IPS-18c (cell line): ENCODE data around the gene OR2T10.
"Not testable (repeated sequence)": the region's sequence is repeated elsewhere in the genome, so short reads cannot be mapped to it uniquely, and the experiment has no call there.

ENCODE experiments used
- H3K4me3 ChIP-seq: 2 replicates; pipeline ENCODE4 v1.7.0; 2013; ENCODE audit warnings: low read depth, mild to moderate bottlenecking, low read length, moderate library complexity; ENCODE audit not compliant: insufficient read depth
- H3K9me3 ChIP-seq: one replicate; pipeline ENCODE4 v1.6.1; 2013; ENCODE audit warnings: mild to moderate bottlenecking, low read length, moderate library complexity; ENCODE audit not compliant: control insufficient read depth, insufficient read depth

The OR2T10 gene

DNA sequence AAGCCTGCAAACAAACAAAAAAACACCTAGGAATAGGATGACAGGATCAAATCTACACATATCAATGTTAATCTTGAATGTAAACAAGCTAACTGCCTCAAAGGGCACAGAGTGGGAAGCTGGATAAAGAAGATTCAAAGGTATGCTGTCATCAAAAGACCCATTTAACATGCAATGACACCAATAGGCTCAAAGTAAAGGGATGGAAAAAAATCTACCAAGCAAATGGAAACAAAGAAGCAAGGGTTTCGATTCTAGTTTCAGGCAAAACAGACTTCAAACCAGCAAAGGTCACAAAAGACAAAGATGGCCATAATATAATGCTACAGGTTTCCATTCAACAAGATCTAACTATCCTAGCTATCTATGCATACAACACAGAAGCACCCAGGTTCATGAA is 16.2 kb upstream of the OR2T10 start:
- Histone ChIP-seq H3K9me3 (no peaks in the 10 kb centered on the region), H3K4me3 (no peak overlapping the region)

DNA sequence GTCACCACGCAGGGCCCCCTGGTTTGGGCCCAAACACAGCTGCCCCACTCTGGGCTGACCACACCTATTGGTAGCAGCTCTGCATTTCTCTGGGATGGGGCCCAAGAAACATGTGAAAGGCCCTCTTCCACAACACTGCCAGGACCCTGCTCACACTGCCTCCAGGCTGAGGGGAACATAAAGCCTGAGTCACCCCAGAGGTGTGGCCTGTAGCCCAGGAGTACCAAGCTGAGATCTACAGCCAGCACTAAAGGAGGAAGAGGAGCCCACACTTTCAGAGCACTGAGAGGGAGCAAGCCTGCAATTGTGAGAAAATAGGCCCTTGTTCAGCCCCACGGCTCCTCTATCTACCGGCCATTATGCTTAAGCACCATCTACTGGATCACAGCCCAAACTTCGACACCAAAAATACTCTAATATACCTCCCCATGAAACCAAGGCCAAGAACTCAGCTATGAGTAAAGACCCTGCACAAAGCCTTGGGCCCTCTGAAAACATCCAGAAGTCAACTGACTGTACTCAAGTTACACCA is 14.4 kb upstream of the OR2T10 start:
- H3K4me3 ChIP-seq: no peak overlapping the region
- no peaks in the 10 kb centered on the region for H3K9me3 ChIP-seq

DNA sequence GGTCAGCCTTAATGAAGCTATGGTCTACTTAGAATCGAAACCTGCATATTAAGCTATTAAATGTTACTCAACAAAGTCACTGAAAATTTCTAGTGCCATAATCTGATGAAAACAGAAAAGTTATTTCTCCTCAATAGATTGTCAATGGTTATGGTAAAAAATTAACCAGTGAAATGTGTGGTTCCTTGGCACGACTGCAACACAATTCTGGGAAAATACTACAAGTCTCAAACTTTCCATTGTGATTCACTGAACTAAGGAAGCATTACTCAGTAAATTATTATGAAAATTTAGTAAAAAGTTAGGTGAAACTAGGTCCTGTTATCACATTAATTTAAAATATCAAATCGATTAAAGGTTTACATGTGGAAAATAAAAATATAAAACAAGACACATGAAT is 12.8 kb upstream of the OR2T10 start:
- H3K4me3 ChIP-seq: no peak overlapping the region
- no peaks in the 10 kb centered on the region for H3K9me3 ChIP-seq

DNA sequence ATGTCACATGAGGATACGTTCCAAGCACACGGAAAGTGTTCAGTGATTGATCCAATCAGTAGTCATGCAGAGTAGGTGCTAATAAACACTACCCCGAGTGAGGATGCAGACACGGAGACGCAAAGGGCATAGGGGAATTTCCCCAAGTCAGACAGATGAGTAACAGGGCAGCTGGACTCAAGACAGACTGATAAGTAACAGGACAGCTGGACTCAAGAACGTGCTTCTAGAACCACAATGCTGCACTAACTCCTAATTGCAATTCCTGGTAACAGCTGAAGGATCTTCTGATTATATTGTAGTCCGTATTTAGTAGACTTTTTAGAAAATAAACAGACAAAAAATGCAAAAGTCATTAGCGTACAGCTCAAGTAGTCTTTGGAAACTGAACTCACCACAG is 1.9 kb upstream of the OR2T10 start:
- Histone ChIP-seq H3K4me3 (no peak overlapping the region), H3K9me3 (no peaks in the 10 kb centered on the region)

DNA sequence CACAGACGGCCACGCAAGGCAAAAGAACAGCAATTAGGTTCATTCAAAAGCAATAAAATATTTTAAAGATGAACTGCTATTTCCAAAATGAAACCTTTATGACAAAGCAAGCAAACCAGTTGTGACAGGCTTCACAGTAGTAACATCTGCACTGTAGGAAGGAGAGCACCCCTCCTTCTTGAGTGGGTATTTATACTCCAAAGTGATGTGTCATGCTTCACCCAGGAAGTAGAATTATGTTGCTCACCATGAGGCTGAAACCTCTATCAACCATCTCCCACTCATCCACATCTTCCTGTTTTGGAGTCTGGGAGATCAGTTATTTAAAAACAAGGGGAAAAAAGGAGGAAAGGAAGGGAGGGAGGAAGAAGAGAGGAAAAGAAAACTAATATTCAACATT is 885 bp downstream of the OR2T10 start:
- no peaks in the 10 kb centered on the region for H3K9me3 ChIP-seq
- H3K4me3 ChIP-seq: no peak overlapping the region

DNA sequence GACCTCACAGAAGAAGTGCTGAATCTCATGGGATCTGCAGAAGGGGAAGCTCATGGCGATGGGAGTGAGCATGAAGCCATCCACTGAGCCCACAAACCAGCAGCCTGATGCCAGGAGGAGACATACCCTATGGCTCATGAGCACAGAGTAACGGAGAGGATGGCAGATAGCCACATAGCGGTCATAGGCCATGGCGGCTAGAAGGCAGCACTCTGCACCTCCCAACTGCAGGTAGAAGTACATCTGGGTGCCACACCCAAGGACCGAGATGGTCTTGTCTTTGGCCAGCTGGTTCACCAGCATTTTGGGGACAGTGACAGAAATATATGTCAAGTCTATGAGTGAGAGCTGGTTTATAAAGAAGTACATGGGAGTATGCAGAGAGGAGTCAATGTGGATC is 4.3 kb downstream of the OR2T10 start:
- H3K9me3 ChIP-seq: no peaks in the 10 kb centered on the region
- no peak overlapping the region for H3K4me3 ChIP-seq

DNA sequence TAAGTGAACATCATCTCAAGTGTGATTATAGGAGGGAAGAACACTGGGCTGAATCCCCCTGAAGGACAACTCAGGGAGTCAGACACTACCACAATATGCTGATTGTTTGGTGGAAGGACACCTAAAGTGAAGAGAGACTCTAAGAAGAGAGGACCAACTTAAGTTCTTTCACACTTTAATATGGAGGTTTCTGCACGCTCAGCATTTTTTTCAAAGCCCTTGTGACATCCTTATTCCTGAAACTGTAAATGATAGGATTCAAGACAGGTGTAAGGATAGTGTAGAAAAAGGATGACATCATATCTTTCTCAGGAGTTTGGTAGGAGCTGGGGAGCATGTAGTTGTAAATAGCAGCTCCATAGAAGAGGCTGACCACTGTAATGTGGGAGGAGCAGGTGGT is 4.8 kb downstream of the OR2T10 start:
- H3K4me3 ChIP-seq: no peak overlapping the region
- H3K9me3 ChIP-seq: no peaks in the 10 kb centered on the region

DNA sequence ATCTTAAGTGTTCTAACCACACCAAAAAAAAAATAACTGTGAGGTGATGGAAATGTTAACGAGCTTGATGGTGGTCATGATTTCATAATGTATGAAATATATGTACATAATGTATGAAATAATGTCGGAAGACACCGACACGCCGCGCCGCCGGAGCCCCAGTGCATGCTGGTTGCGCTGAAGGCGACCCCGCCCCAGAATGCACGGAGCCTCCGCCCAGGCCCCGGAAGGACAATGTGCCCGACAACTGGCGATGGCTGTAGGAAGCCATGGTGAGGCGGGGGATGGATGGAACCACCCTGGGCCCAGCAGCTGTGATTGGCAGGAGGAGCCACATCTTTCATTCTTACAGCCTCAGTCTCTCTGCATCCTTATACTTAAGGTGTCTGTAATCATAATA is 7.4 kb downstream of the OR2T10 start:
- H3K9me3 ChIP-seq: no peaks in the 10 kb centered on the region

DNA sequence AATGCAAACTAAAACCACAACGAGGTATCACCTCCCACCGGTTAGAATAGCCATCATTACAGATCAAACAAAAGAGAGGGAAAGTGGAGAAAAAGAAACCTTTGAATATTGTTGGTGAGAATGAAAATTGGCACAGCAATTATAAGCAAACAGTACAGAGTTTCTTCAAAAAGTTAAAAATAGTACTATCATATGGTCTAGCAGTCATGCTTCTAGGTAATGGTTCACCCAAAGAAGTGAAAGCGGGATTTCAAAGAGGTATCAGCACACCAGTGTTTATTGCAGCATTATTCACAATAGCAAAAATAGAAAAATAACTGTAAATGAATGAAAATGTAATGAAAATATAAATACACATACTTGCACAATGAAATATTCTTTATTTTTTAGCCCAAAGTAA is 8.2 kb downstream of the OR2T10 start:
- no peaks in the 10 kb centered on the region for H3K9me3 ChIP-seq
- H3K4me3 ChIP-seq: no peak overlapping the region

More for the DNA sequence above, 7.4 kb downstream of the OR2T10 start:
- H3K4me3 ChIP-seq: no peak overlapping the region

DNA sequence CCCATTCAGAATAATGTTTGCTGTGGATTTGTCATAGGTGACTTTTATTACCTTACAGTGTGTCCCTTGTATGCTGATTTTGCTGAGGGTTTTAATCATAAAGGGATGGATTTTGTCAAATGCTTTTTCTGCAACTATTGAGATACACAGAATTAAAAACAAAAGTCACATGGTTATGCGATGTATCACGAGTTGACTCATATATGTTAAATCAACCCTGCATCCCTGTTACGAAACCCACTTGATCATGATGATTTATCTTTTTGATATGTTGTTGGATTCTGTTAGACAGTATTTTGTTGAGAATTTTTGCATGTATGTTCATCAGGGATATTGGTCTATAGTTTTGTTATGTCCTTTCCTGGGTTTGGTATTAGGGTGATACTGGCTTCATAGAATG is 12.2 kb downstream of the OR2T10 start:
- no peaks in the 10 kb centered on the region for H3K9me3 ChIP-seq

DNA sequence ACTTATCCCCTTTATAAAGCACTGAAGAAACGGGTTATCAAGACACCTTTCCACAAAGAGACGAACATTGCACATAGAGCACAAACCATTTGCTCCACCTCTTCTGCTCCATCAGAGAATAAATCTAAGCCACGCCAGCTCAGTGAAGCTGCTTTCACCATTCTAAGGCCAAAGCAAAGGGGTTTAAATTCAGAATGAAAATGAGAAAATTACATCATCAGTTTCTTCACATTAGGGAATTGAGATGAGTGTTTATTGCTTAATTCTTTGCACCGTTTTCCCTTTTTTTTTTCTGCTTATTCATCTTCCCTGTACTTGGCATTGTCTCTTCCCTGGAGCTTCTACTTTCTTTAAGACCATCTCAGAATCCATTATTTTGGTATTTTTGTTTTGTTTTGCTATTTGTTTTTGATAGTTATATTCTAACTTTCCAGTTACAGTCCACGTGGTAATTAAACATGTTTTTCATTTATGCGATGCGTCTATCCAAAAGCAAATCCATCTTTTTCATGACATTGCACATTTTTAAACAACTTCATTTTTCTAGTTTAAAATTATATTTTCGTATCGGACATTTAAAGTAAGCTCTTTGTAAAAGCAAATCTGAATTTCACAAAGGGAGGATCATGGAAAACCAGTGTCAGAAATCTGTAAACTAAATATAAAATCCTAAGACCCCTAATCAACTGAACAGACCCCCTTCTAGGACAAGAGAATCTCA is 21.1 kb downstream of the OR2T10 start:
- Histone ChIP-seq H3K4me3 (no peak overlapping the region), H3K9me3 (no peaks in the 10 kb centered on the region)

More for the DNA sequence above, 12.2 kb downstream of the OR2T10 start:
- no peak overlapping the region for H3K4me3 ChIP-seq

DNA sequence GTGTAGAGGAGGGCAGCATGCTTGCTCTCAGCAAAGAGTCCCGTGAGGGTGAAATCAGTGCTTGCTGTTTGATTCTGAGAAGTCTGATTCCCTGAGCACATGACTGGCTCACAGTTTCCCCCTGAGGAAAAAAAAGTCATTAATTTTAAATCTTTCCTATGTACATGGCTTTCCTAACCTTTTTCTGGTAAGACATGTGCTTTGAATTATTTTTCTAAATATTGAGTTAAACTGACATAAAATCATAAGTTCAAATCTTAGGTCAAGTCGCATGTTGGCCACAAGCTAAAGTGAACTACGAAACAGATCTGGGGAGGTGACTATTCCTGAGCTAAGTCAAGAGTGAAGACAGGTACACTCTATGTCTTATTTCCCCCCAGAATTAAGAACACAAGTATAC is 22.8 kb downstream of the OR2T10 start, which contains the start of gene OR2T34:
TSS of gene OR2T34 (minus strand) at position 101 of the 400 bp plus-strand sequence. CDS start at position 101, 0 bp downstream.
- not testable (repeated sequence) for H3K9me3 ChIP-seq, H3K4me3 ChIP-seq

DNA sequence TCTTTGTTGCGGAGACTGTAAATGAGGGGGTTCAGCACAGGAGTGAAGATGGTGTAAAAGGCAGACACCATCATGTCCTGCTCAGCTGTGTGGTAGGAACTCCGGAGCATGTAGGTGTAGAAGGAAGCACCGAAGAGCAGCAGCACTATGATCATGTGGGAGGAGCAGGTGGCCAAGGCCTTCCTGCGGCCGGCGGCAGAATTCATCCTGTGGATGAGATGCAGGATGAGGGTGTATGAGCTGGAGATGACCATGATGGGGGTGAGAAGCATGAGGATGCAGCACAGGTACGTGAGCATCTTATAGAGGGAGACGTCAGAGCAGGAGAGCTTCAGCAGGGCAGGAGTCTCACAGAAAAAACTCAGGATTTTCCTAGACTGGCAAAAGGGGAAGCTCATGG is 23.6 kb downstream of the OR2T10 start:
- H3K9me3 ChIP-seq, H3K4me3 ChIP-seq: not testable (repeated sequence)

DNA sequence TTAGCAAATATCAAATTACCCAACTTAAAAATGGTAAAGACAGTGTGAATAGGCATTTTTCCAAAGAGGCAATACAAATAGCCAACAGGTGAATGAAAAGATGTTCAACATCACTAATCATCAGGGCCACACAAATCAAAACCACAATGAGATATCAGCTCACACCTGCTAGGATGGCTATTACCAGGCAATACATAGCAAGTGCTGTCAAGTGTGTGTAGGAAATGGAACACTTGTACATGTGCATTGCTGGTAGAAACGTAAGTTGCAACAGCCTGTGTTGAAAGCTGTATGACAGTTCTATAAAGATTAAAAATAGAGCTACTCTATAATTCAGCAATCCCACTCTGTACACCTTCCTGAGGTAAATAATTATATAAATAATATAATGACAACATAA is 25.5 kb downstream of the OR2T10 start:
- H3K4me3 ChIP-seq, H3K9me3 ChIP-seq: not testable (repeated sequence)

DNA sequence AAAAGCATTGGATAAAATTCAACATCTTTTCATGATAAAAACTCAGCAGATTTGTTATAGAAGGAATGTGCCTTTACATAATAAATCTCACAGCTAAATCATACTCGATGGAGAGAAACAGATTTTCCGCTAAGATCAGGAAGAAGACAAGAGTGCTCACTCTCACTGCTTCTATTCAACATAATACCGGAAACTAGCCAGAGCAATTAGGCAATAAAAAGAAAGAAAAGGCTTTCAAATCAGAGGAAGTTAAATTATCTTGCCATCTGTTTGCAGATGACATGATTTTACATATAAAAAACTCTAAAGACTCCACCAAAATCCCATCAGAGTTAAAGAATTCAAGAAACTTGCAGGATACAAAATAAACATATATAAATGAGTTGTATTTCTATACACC is 26.7 kb downstream of the OR2T10 start:
- H3K9me3 ChIP-seq, H3K4me3 ChIP-seq: not testable (repeated sequence)

DNA sequence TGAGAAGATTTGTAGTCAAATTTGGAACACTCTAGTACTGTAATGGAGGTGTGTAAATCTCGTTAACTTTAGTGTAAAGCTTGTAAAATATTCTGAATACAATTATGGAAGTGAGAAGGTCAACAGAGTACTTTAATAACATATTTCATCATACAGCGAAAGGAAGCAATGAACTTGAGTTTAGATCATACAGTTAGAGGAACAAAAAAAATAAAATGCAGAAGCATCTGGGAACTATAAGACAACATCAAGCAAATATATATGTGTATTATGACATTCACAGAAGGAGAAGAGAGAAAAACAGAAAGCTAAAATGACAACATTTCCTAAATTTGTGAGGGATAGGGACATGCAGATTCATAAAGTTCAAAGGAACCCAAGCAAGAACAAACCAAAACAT is 28.5 kb downstream of the OR2T10 start:
- H3K4me3 ChIP-seq, H3K9me3 ChIP-seq: not testable (repeated sequence)

DNA sequence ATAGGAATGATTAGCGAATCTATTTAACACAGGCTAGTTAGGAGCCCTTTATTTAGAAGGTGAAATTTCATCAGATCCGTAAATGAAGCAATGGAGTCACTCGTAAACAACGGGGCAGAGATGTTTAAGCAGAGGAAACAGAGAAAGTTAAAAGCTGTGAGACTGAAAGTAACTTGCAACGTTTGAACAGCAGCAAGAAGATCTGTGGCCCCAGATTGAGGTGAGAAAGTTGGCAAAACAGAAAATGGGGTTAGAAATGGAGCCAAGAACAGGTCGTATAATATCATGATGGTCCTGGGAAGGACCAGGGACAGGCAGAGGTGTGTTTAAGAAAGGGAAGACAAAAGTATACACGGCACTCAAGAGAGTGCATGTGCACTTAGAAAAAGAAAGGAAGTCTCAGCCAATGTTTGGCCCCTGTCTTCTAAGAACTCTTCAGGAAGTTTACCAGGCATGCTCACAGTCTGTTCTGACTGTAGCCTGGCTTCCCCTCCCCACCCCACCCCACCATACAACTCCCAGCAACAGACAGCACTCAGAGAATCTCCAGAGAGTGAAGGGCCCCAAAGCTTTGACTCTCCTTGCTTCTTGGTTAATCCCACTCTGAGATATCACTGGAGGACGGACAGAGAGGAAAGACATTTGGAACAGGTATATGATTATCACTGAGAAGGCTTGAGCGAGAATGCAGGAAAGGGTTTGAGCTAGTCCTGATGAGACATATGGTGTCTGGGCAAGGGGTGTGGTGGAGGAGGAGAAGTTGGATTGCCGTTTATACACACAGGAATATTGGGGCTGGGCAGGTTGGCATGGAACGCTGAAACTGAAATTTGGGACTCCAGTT is 31.7 kb downstream of the OR2T10 start:
- H3K4me3 ChIP-seq, H3K9me3 ChIP-seq: not testable (repeated sequence)

DNA sequence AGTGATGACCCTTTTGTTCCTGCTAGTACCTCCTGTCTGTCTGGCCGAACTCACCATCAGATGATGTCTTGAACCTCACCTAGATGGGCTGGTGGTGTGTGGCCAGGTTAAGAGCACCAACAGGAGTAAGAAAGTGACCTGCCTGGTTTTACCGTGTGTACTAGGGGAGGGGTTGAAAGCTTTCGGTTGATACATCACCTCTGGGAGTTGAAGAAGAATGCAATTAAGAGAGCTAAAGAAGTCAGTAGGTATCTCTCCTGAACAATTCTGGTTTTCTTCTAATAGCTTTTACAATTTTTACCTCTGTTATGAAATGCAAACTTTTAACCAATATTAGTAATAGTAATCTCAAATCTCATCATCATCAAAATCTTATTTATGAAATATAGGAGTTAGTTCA is 34.8 kb downstream of the OR2T10 start, which contains the start of gene OR2T29:
TSS of gene OR2T29 (minus strand) at position 101 of the 400 bp plus-strand sequence. CDS start 3,281 bp downstream, outside the sequence.
- H3K9me3 ChIP-seq, H3K4me3 ChIP-seq: not testable (repeated sequence)
